ENCODE data around the gene RHBDL3.
"Not testable (repeated sequence)": the region's sequence is repeated elsewhere in the genome, so short reads cannot be mapped to it uniquely, and the experiment has no call there.

Gene RHBDL3

DNA sequence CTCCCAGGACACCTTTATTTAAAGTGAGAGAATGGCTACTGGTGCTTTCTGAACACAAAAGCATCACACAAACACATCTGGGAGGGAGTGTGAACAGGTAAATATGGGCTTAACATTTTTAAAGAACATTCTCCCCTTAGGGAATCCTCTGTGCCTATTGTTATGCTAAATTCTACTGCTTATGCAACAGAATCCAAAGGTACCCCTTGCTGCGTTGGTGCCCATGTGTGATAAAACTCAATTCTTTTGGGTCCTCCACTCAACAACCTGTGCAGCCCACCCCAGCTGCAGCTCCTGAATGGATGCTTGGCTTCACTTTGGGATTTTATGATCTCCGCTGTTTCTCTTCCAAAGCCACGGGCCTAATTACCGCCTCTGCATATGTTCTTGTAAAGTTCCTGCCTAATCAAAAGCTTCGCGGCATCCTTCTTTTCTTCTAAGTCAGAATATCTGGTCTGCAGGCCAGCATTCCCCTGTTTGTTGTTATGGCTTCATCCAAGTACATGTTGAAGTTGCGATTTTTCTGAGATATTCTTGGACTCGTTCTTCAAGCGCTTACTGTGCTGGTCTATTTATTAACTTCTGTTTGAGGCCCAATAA, 23.9 kb downstream of the RHBDL3 start:
- no peak for DNase-seq (ENCODE audit: low spot score)

DNA sequence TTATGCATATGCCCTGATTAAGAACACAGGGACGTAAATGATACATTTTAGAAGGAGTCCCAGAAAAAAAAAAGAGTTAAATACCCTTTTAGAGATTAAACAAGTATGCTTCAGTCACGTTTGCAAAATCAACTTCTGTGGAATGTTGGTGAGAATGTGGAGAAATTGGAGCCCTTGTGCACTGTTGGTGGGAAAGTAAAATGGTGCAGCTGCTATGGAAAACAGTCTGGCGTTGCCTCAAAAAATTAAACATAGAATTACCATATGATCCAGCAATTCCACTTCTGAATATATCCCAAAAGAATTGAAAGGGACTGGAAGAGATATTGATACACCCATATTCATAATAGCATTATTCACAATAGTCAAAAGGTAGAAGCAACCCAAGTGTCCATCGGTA, 26.5 kb downstream of the RHBDL3 start:
- DNase-seq (ENCODE audit: low spot score), result no peak

DNA sequence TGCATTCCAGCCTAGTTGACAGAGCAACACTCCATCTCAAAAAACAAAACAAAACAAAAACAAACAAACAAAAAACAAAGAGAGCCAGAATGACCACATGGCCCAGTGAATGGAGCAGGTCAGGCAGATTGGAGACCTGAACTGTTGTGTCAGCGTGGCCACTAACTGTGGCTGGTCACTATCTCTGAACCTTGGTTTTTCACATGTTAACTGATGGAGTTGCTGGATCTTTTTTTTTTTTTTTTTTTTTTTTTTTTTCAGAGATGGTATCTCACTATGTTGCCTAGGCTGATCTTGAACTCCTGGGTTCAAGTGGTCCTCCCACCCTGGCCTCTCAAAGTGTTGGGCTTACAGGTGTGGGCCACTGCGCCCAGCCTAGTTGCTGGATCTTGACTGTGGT, 31.8 kb downstream of the RHBDL3 start:
- no peak for DNase-seq (ENCODE audit: low spot score)

DNA sequence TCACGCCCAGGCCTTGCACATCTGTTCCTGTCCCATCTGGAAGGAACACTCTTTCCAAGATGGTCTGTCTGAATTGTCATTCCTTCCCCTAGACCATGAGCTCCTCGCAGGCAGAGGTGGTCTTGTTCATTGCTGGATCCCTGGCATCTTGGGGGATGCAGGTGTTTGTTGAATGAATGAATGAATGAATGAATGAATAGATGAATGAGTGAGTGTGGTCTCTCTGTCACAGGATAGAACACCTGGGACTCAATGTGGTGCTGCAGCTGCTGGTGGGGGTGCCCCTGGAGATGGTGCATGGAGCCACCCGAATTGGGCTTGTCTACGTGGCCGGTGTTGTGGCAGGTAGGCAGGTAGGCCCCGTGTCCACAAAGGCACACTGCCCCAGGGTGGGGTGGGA, 32.2 kb downstream of the RHBDL3 start:
- no peak for DNase-seq (ENCODE audit: low spot score)

DNA sequence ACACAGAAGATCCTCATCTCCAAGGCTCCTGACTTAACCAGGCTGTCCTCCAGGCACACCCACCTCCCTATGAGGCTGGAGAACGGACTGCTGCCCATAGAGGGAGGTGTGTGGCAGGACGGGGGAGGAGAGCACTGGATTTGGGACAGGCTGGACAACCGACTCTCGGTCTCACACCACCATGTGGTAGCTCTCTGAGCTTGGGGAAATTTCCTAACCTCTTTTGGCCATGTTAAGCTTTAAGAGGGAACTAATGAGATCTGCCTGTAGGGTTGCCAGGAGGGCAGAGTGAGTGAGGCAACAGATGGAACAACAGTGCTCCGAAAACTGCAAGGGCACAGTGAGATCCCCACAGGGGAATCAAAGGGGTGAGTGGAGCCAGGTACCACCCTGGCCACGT, 32.7 kb downstream of the RHBDL3 start:
- no peak for DNase-seq (ENCODE audit: low spot score)

DNA sequence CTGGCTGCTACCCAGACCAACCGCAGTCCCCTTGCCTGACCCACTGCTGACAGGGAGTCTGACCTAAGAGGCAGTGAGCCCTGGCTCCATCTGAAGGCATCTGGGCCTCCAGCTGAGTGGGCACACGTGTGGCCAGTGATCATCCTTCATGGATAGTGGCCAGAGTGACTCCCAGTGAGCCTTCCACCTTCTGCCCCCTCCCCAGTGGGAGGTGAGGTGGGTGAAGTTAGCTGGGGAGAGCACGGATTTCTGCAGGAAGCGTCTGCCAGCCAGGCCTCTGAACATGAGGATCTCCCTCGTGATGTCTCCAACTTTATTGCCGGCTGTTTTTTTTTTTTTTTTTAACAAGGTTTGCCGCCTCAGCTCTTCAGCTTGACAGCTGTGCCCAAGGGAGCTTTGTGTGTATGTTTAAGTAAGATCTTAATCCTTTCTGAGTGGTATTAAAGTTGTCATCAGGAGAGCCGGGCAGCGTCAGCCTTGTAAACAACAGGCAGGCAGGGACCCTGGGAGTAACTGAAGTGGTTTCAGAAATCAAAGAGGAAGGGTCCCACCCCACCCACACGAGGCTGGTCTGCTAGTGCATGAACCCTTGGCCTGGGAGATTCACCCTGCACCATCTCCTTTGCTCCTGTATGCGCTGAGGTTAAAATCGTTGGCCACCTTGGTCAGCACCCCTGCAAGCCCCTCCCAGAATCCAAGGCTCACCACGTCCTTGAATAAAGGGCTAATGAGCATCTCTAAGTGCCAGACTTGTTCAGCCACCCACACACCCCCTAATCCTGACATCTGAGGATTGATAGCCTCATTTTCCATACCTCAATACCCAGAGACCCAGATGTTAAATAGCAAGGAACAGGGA, 33.3 kb downstream of the RHBDL3 start:
- DNase-seq (ENCODE audit: low spot score), result no peak

DNA sequence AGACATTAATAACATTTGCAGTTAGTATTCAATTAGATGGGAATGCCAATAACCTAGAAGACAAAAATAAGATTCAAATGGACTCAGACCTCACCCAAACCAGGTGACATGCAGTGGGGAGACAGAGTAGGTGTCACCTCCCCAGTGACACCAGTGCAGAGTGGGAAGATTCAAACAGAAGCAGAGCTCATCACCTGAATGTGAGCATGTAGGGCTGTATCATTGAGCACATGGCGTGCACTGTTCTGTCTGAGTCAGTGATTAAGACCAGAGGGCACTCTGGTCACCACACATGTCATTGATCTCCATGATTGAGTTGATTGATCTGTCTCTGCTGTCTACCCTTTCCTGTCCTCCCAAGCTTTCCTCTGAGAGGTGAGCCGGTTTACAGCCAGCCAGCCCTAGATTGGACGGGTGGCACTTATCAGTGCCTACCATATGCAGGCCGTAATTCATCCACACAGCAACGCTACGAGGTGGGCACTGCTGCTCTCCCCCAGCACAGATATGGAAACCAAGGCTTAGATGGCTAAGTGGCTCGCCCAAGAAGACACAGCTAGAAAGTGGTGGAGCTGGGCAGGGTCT, 34.0 kb downstream of the RHBDL3 start:
- no peak for DNase-seq (ENCODE audit: low spot score)

DNA sequence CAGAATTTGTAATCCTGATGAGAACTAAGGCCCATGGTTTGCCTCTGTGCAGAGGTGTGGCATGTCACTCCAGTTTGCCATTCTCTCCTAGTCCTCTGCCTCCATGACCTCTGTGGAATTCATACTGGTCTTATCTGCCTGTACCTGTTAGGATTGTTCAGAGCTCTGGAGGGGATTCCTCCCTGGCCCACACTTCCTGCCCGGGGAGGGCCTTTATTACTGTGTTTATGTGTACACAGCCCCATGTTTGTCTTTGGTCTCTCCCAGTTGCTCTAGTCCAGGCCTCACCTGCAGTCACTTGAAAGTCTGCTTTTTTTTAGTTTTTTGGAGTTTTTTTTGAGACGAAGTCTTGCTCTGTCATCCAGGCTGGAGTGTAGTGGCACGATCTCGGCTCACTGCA, 36.4 kb downstream of the RHBDL3 start:
- no peak for DNase-seq (ENCODE audit: low spot score)

DNA sequence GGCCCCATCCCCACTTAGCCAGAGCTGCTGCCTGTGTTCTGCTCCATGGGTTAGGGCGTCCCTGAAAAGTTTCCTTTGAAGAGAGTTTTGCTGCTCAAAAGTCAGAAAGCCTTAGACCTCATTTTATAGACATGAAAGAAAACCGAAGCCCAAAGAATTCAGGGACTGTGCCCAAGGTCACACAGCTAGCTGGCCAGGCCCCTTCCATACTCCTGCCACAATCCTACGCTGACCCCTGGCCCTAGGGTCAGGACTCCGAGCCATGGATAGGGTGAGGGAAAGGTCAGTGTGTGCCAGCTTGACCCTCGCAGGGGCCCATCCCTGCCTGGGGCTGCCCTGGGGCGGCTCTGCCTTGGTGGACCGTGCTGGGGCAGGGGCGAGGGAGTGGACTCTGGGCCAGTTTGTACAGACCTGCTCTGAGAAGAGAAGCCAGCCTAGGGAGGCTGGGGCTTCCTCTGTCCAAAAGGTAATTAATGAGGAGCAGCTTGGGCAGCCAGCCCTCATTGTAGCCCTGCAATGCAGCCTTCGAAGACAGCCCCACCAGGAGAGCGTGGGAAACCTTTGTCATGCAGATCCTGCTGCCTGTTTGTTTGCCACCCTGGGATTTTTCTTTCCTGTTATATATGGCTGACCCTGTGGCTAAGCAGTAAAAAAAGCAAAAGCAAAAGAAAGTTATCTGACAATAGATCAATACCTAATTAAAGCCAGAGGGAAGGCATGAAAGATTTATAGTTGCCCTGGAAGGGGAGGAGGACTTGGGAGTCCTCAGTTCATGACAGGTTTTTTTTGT, 37.4 kb downstream of the RHBDL3 start:
- DNase-seq (ENCODE audit: low spot score), result peak; percentile 76

DNA sequence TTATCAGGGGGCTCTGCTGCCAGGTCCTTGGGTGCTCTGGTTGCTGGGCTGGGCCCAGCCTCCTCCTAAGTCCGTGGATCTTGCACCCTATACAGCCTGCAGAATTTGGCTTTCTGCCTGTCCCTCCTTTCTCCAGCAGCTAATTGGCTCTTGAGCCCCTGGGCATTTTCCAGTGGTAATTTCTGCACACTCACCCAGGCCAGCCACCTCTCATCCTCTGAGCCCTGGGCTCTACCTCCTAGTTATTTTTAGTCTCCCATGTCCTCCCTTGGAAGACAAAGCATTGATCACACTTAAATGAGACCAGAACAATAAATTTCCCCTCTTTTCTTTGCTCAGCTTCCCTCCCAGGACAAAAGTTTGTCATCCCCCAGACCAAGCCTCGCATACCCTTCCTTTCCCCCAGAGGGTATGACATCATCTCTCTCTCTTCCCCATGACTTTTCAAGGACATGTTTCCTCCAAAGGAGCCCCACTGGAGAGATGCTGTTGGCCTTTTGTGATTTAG, 38.2 kb downstream of the RHBDL3 start:
- no peak for DNase-seq (ENCODE audit: low spot score)

DNA sequence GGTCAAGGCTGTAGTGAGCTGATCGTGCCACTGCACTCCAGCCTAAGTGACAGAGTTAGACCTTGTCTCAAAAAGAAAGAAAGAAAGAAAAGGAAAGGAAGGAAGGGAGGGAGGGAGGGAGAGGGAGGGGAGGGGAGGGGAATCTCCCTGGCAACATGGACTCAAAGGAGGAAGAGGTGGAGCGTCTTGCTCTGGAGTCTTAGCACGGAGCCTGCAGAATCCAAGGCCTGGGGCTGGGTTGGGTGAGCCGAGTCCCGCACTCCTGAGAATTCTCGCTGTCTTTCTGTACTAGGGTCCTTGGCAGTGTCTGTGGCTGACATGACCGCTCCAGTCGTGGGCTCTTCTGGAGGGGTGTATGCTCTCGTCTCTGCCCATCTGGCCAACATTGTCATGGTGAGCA, 39.4 kb downstream of the RHBDL3 start:
- DNase-seq (ENCODE audit: low spot score), result no peak

DNA sequence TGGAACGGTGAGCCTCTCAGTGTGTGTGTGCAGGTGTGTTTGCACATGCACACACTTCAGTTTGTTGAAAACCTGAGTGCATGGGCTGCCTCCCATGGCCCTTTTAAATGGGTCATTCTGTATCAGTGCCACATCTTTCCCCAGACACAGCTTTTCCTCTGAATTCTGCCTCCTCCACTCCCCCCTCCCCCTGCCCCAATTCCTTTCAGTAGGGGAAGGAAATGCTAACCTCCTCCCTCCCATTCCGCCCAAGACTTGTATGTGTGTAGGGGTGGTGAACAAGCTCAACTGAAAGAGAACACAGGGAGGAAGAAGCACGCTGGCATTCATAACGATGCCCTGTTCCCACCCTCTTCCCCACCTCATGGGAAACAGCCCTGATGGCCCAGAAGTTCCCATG, 42.0 kb downstream of the RHBDL3 start:
- no peak for DNase-seq (ENCODE audit: low spot score)

DNA sequence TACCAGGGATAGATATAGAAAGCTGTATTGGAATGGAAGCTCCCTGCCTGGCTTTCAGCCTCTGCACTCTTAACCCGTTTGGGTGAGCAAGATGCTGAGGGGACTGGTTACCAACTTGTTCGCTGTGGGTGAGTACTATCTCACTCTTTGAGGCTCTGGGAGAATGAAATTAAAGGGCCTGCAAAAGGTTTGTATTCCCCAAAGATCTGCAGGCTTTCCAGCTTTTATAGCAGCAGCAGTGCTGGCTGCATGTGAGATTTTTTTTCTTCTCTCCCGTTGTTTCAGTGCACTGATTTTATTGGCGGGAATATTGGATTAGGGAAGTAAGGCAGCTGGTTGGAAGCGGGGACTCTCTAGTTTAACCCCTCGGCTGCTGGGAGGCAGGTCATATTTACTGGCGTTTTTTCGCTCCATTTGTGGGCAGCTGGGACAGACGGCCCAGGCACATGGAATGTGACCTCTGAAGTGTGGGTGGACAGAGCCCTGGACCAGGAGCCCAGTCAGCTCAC, 45.5 kb downstream of the RHBDL3 start:
- peak; percentile 62 for DNase-seq (ENCODE audit: low spot score)

DNA sequence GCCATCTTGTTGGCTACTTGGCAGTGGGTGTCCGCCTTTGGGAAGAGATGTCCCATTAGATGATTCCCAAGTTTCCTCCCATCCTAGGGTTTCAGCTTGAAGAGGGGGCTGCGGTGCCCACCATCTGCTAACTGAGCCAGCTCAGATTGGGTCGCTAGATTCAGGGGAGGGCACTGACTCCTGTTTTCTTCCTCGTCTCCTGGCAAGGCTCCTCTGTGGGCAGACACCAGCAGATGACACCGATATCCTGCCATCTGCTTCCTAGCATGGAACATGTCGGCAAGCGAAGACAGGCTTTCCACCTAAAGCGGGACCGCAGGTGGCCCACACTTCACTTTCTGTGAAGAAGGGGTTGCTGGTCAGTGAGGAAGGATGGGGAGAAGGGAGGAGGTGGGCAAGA, 49.0 kb downstream of the RHBDL3 start:
- no peak for DNase-seq (ENCODE audit: low spot score)

DNA sequence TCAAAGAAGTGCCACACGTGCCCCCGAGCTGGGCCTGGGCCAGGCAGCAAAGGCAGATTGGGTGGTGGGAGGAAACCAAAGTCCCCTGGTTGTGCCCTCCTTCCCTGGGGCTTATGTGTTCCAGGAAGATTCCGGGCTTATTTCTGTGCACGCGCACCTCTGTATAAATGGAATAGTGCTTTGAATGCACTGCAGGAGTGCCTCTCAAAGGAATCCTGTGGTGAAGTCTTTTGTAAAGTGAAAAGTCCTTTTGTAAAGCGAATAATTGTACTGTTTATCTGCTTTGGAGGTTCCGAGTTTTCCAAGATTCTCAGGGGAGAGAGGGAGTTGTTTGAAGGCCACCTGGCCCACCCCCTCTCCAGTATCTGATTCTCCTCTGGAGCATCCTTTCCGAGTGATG, 49.5 kb downstream of the RHBDL3 start:
- DNase-seq (ENCODE audit: low spot score), result no peak

DNA sequence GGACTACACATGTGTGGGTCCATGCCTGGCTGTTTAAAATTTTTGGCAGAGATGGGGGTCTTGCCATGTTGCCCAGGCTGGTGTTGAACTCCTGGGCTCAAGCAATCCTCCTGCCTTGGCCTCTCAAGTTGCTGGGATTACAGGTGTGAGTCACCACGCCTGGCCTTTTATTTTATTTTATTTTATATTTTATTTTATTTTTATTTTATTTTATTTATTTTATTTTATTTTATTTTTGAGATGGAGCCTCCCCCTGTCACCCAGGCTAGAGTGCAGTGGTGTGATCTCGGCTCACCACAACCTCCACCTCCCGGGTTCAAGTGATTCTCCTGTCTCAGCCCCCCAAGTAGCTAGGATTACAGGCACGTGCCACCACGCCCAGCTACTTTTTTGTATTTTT, 51.0 kb downstream of the RHBDL3 start:
- DNase-seq (ENCODE audit: low spot score), result not testable (repeated sequence)

DNA sequence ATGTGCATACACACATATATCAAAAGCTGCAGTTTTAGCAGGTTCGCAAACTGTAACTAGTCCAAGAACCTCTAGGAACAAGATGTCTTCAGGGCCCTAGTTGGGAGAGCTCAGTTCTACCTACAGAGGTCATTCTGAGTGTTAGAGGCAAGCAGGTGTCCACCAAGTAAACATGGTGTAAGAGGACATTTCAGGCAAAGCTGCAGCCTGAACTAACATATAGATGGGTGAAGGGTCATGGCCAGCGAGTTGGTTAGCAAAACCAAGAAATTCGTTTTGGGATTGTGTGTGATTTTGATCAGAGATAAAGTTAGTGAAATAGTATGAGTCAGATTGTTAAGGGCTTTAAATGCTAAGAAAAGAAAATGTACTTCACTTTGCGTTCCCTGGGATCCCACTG, 51.7 kb downstream of the RHBDL3 start:
- no peak for DNase-seq (ENCODE audit: low spot score)

DNA sequence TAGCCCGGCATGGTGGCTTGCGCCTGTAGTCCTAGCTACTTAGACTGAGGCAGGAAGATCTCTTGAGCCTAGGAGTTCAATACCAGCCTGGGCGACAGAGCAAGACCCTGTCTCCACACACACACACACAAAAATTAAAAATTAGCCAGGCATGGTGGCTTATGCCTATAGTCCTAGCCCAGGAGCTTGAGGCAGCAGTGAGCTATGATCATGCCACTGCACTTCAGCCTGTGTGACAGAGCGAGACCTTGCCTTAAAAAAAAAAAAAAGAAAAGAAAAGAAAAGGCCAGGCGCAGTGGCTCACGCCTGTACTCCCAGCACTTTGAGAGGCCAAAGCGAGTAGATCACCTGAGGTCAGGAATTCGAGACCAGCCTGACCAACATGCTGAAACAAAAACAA, 52.4 kb downstream of the RHBDL3 start:
- DNase-seq (ENCODE audit: low spot score), result peak; percentile 36

DNA sequence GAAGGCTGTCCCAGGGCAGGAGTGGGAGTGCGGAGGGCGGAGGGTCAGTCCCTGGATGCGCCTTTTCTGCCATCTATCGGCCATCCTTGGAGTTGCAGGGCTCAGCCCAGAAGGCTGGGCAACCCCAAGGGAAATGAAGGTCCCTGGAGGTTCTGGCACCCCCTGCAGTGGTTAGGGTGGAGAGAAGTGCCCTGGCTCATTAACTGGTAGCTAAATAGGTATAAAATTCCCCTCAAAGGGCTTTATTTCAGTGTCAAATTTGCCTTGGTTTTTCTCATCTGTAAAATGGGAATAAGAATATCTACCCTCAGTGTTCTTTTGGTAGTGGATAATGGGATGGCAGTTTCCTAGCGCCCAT, 53.9 kb downstream of the RHBDL3 start:
- DNase-seq (ENCODE audit: low spot score), result peak; percentile 89

DNA sequence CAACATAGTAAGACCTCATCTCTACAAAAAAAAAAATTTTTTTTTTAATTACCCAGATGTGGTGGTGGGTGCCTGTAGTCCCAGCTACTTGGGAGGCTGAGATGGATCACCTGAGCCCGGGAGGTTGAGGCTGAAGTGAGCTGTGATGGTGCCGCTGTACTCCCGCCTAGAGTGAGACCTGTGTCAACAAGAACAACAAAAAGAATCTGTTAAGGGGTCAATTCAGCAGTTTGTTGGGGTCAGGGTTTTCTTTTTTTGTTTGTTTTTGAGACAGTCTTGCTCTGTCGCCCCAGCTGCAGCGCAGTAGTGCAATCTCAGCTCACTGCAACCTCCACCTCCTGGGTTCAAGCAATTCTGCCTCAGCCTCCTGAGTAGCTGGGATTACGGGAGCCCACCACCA, 54.4 kb downstream of the RHBDL3 start:
- DNase-seq (ENCODE audit: low spot score), result not testable (repeated sequence)

DNA sequence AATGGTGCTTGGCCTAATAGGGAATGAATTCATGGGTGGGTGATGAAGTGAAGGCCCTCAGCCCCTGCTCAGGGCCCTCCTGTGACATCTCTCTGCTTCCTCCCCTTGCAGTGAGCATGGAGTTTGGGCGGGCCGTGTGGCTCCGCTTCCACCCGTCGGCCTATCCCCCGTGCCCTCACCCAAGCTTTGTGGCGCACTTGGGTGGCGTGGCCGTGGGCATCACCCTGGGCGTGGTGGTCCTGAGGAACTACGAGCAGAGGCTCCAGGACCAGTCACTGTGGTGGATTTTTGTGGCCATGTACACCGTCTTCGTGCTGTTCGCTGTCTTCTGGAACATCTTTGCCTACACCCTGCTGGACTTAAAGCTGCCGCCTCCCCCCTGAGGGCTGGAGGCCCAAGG, 55.2 kb downstream of the RHBDL3 start:
- DNase-seq (ENCODE audit: low spot score), result no peak

DNA sequence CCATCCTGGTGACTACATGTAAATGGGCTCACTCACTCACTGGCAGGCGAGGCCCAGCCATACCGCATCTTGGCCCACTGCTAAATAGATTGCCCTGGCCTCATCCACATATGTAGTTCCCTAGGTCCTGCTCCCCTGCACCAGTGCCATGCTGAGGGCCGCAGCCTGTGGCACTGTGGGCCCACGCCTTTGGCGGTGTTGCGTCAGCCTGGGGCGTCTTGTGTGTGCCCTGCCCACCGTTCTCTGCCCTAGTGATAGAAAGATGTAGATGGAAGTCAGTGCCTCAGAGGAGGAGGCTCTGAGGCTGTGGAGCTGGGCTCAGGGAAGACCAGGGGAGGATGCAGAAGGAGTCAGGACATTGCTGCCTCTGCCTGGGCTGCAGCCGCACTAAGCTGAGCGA, 57.4 kb downstream of the RHBDL3 start:
- no peak for DNase-seq (ENCODE audit: low spot score)

All from ecto neural progenitor cell (in vitro differentiated cells).